HepG2 (cell line): ENCODE data around the gene NEDD8. TPM values are rescaled to one million over a fixed set of nuclear protein-coding genes. Genes with fewer than 3 reads are reported as not detected.

ENCODE experiments used
- CEBPZ ChIP-seq: IDR thresholded peaks from 2 replicates; pipeline ENCODE4 v1.6.1; 2012; ENCODE audit warnings: low read length, improper control_type of control experiment
- HIVEP1 ChIP-seq: sonication (generic); formaldehyde crosslinking; IDR thresholded peaks from 2 replicates; pipeline ENCODE4 v1.4.0; 2020; ENCODE audit warnings: mild to moderate bottlenecking, missing genetic modification reagents
- HNRNPL ChIP-seq: fragments of 200-400 bp; formaldehyde crosslinking; IDR thresholded peaks from 2 replicates; pipeline ENCODE4 v1.6.1; 2017; ENCODE audit warnings: mild to moderate bottlenecking, low read depth, low read length
- HOXD1 ChIP-seq: sonication (generic); formaldehyde crosslinking; IDR thresholded peaks from 2 replicates; pipeline ENCODE4 v1.5.0; 2020; ENCODE audit warnings: missing genetic modification reagents
- MBD4 ChIP-seq: IDR thresholded peaks from 2 replicates; pipeline ENCODE4 v1.6.1; 2012; ENCODE audit warnings: low read length, inconsistent platforms, borderline replicate concordance
- PAXIP1 ChIP-seq: sonication (generic); formaldehyde crosslinking; conservative IDR thresholded peaks from 2 replicates; pipeline ENCODE4 v1.4.0; 2020; ENCODE audit warnings: mild to moderate bottlenecking, missing genetic modification reagents, moderate library complexity
- SP140L ChIP-seq: sonication (generic); formaldehyde crosslinking; IDR thresholded peaks from 2 replicates; pipeline ENCODE4 v1.4.0; 2020; ENCODE audit warnings: missing genetic modification reagents, borderline replicate concordance
- SP4 ChIP-seq: sonication (generic); formaldehyde crosslinking; IDR thresholded peaks from 2 replicates; pipeline ENCODE4 v1.8.1; 2023; ENCODE audit warnings: mild to moderate bottlenecking, missing genetic modification reagents
- THAP7 ChIP-seq: sonication (generic); formaldehyde crosslinking; IDR thresholded peaks from 2 replicates; pipeline ENCODE4 v1.8.1; 2023; ENCODE audit warnings: mild to moderate bottlenecking, missing genetic modification reagents
- ZNF207 ChIP-seq: fragments of 450-650 bp; IDR thresholded peaks from 2 replicates; pipeline ENCODE4 v1.6.1; 2016; ENCODE audit warnings: antibody characterized with exemption, borderline replicate concordance
- ZNF407 ChIP-seq: sonication (generic); formaldehyde crosslinking; IDR thresholded peaks from one replicate; pipeline ENCODE4 v1.5.1; 2020; ENCODE audit warnings: mild to moderate bottlenecking, missing genetic modification reagents; ENCODE audit errors: not compliant biosample characterization
- ZNF773 ChIP-seq: sonication (generic); formaldehyde crosslinking; IDR thresholded peaks from 2 replicates; pipeline ENCODE4 v1.4.0; 2020; ENCODE audit warnings: missing genetic modification reagents, borderline replicate concordance
- polyA plus RNA-seq, 8 experiments: library from polyadenylated mRNA; depleted of rRNA in 3 of 8; stranded (reverse) in 7 of 8; unstranded in 1 of 8; fragments of >200 nt; fragmentation: Illumina TruSeq in 4 of 8; extraction: Trizol in 4 of 8; gene quantifications; 2 replicates each; pipeline versions ENCODE4 v1.2.1 to v1.2.3, GENCODE V29; 2011 to 2016; ENCODE audit warnings: low read depth in 4 of 8, missing spikeins in 1 of 8, mixed read lengths in 1 of 8; ENCODE audit not compliant: insufficient read depth in 1 of 8
- total RNA-seq, 5 experiments: library from RNA; depleted of rRNA; stranded (reverse); fragments of >200 nt; fragmentation: Illumina TruSeq; extraction: Trizol; gene quantifications; 2 replicates each; pipeline ENCODE4 v1.2.3, GENCODE V29; 2016; ENCODE audit warnings: low read depth in 1 of 5

Gene NEDD8
- total and polyA plus RNA-seq, 2 of the 13 experiments (the other 11 are each of a cell fraction or from before 2014, with no cell fraction given): 535 to 713 TPM

GRCh38 chr14:24215495-24216344, 16.4 kb downstream of the NEDD8 start, which contains the start of gene MDP1 (continued):
- TF ChIP-seq CEBPZ (no peak), ZNF207 (no peak), THAP7 (CRISPR knock-in tag) (peak; percentile 93; the same call in 1 of the 2 replicates), HNRNPL (peak; percentile 84; the same call in 1 of the 2 replicates), SP4 (peak; percentile 86), PAXIP1 (CRISPR knock-in tag) (peak; percentile 79), MBD4 (no peak), ZNF407 (peak; percentile 84), ZNF773 (CRISPR knock-in tag) (peak; percentile 96; the same call in 1 of the 2 replicates), HIVEP1 (peak; percentile 94), SP140L (peak; percentile 90; the same call in 1 of the 2 replicates), HOXD1 (CRISPR knock-in tag) (peak; percentile 95)
